ENCODE data around the gene HS6ST2.

Gene HS6ST2

DNA sequence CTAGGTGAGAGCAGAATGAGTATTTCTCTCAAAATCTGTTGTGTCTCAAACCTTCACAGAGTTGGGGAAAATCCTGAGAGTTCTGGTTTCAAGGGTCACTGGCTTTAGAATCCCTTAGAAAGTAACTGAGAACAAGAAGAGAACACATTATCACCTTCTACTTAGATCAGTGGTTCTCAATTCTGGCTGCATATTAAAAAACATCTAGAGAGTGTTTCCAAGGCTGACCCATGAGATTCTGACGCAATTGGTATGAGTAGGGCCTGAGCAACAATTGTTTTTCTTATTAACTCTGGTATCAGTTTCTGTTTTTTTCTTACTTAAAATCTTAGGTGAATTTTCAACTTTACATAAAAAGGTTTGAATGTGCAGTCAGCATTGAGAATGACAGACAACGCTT, 212.8 kb downstream of the HS6ST2 start:
- Histone ChIP-seq H3K27me3 (ENCODE audit: control insufficient read depth, insufficient read depth, low read length) (no peaks in the 10 kb centered on the region), H3K9ac (ENCODE audit: low read length) (no peak overlapping the region), H3K9me3 (ENCODE audit: control insufficient read depth, low read length) (no peaks in the 10 kb centered on the region), H3K4me3 (ENCODE audit: low read length) (no peak overlapping the region), H3K36me3 (ENCODE audit: control insufficient read depth, insufficient read depth, low read length) (no peaks in the 10 kb centered on the region), H3K4me1 (ENCODE audit: control insufficient read depth, insufficient read depth, low read length) (no peaks in the 10 kb centered on the region)

DNA sequence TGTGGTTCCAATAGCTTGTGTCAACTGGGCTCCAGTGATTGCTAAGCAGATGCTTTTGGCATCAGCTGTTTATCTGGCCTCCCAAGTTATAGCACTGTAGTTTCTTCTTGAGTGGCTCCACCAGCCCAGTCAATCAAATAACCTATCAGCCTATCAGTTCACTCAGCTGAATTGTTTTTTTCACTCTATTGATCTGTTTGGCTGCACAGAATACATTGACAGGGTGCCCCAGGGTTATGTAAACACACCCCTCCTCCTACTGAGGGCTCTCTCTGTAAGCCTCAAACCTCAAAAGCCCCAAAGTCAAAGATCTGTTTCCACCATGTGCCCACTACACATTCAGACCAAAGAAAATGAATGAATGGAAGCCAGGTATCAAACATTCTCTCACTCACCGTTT, 214.0 kb downstream of the HS6ST2 start:
- Histone ChIP-seq H3K9ac (ENCODE audit: low read length) (no peak overlapping the region), H3K9me3 (ENCODE audit: control insufficient read depth, low read length) (no peaks in the 10 kb centered on the region), H3K36me3 (ENCODE audit: control insufficient read depth, insufficient read depth, low read length) (no peaks in the 10 kb centered on the region), H3K4me1 (ENCODE audit: control insufficient read depth, insufficient read depth, low read length) (no peaks in the 10 kb centered on the region), H3K4me3 (ENCODE audit: low read length) (no peak overlapping the region), H3K27me3 (ENCODE audit: control insufficient read depth, insufficient read depth, low read length) (no peaks in the 10 kb centered on the region)

- no peak overlapping the region for H3K4me3 ChIP-seq (ENCODE audit: low read length)
- H3K36me3 ChIP-seq (ENCODE audit: control insufficient read depth, insufficient read depth, low read length), result no peaks in the 10 kb centered on the region
- H3K9me3 ChIP-seq (ENCODE audit: control insufficient read depth, low read length), result no peaks in the 10 kb centered on the region
- H3K27me3 ChIP-seq (ENCODE audit: control insufficient read depth, insufficient read depth, low read length), result no peaks in the 10 kb centered on the region
- H3K4me1 ChIP-seq (ENCODE audit: control insufficient read depth, insufficient read depth, low read length), result no peaks in the 10 kb centered on the region
- H3K9ac ChIP-seq (ENCODE audit: low read length), result no peak overlapping the region
Measured at GRCh38 chrX:132743086-132743485, 215.3 kb downstream of the HS6ST2 start.

DNA sequence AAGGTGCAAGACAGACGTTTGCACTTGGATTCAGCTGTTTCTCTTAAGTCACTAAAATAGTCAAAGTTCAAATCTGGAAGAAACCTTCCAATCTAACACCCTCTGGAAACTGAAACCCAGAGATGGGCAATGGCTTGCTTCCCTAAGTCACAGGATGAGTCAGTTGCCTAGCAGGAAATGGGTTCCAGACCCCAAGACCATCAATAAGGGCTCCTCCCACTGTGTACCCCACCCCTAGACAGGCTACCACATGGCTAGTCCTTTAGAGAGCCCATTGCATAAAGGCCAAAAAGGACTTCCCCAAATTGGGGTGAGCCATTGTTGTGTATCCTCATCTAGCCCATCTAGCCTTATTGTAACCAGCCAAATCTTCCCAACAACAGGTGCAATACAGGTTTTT, 216.2 kb downstream of the HS6ST2 start:
- Histone ChIP-seq H3K4me3 (ENCODE audit: low read length) (no peak overlapping the region), H3K27me3 (ENCODE audit: control insufficient read depth, insufficient read depth, low read length) (no peaks in the 10 kb centered on the region), H3K4me1 (ENCODE audit: control insufficient read depth, insufficient read depth, low read length) (no peaks in the 10 kb centered on the region), H3K9ac (ENCODE audit: low read length) (no peak overlapping the region), H3K36me3 (ENCODE audit: control insufficient read depth, insufficient read depth, low read length) (no peaks in the 10 kb centered on the region), H3K9me3 (ENCODE audit: control insufficient read depth, low read length) (no peaks in the 10 kb centered on the region)

- Histone ChIP-seq H3K4me3 (ENCODE audit: low read length) (no peak overlapping the region), H3K9me3 (ENCODE audit: control insufficient read depth, low read length) (no peaks in the 10 kb centered on the region), H3K9ac (ENCODE audit: low read length) (no peak overlapping the region), H3K27me3 (ENCODE audit: control insufficient read depth, insufficient read depth, low read length) (no peaks in the 10 kb centered on the region), H3K36me3 (ENCODE audit: control insufficient read depth, insufficient read depth, low read length) (no peaks in the 10 kb centered on the region), H3K4me1 (ENCODE audit: control insufficient read depth, insufficient read depth, low read length) (no peaks in the 10 kb centered on the region)
Measured at GRCh38 chrX:132741689-132742088, 216.7 kb downstream of the HS6ST2 start.

- Histone ChIP-seq H3K4me3 (ENCODE audit: low read length) (no peak overlapping the region), H3K4me1 (ENCODE audit: control insufficient read depth, insufficient read depth, low read length) (no peaks in the 10 kb centered on the region), H3K9me3 (ENCODE audit: control insufficient read depth, low read length) (no peaks in the 10 kb centered on the region), H3K27me3 (ENCODE audit: control insufficient read depth, insufficient read depth, low read length) (no peaks in the 10 kb centered on the region), H3K36me3 (ENCODE audit: control insufficient read depth, insufficient read depth, low read length) (no peaks in the 10 kb centered on the region), H3K9ac (ENCODE audit: low read length) (no peak overlapping the region)
Measured at GRCh38 chrX:132740316-132741123, 217.9 kb downstream of the HS6ST2 start.

DNA sequence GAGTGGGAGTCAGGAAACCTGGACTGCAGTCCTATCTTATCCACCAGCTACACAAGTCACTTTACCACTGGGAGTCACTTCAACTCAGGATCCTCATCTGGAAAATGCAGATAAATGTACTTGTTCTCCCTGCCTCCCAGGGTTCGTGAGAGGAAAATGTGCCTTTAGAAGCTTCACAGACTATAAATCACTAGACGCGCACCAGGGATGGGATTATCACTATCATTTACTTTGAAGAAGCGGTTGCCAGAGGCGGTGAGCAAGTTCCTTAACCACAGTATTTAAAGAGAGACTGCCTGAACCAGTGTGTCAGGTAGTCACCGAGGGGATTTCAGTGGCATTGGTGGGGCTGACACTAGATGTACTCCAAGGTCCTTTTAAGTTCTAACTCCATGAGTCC, 219.5 kb downstream of the HS6ST2 start:
- H3K36me3 ChIP-seq (ENCODE audit: control insufficient read depth, insufficient read depth, low read length), result no peaks in the 10 kb centered on the region
- no peaks in the 10 kb centered on the region for H3K27me3 ChIP-seq (ENCODE audit: control insufficient read depth, insufficient read depth, low read length)
- no peak overlapping the region for H3K9ac ChIP-seq (ENCODE audit: low read length)
- no peaks in the 10 kb centered on the region for H3K4me1 ChIP-seq (ENCODE audit: control insufficient read depth, insufficient read depth, low read length)
- H3K4me3 ChIP-seq (ENCODE audit: low read length), result no peak overlapping the region
- no peaks in the 10 kb centered on the region for H3K9me3 ChIP-seq (ENCODE audit: control insufficient read depth, low read length)

- H3K9ac ChIP-seq (ENCODE audit: low read length), result no peak overlapping the region
- no peaks in the 10 kb centered on the region for H3K4me1 ChIP-seq (ENCODE audit: control insufficient read depth, insufficient read depth, low read length)
- no peaks in the 10 kb centered on the region for H3K36me3 ChIP-seq (ENCODE audit: control insufficient read depth, insufficient read depth, low read length)
- H3K27me3 ChIP-seq (ENCODE audit: control insufficient read depth, insufficient read depth, low read length), result no peaks in the 10 kb centered on the region
- no peak overlapping the region for H3K4me3 ChIP-seq (ENCODE audit: low read length)
- no peaks in the 10 kb centered on the region for H3K9me3 ChIP-seq (ENCODE audit: control insufficient read depth, low read length)
Measured at GRCh38 chrX:132737743-132738142, 220.7 kb downstream of the HS6ST2 start.

DNA sequence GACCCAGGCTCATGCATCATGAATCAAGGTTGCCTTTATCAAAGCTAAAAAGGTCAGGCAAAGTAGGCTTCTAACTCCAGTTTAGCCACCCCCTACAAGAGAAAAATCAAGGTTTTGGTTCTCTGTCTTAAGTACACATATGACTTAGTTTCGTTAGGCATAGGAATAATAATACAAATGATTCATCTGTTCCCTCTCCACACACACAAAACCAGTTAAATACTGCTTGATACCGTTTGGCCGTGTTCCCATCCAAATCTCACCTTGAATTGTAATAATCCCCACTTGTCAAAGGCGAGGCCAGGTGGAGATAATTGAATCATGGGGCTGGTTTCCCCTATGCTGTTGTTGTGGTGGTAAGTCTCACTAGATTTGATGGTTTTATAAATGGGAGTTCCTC, 226.2 kb downstream of the HS6ST2 start:
- Histone ChIP-seq H3K4me1 (ENCODE audit: control insufficient read depth, insufficient read depth, low read length) (no peaks in the 10 kb centered on the region), H3K4me3 (ENCODE audit: low read length) (no peak overlapping the region), H3K36me3 (ENCODE audit: control insufficient read depth, insufficient read depth, low read length) (no peaks in the 10 kb centered on the region), H3K9ac (ENCODE audit: low read length) (no peak overlapping the region), H3K9me3 (ENCODE audit: control insufficient read depth, low read length) (no peaks in the 10 kb centered on the region), H3K27me3 (ENCODE audit: control insufficient read depth, insufficient read depth, low read length) (no peaks in the 10 kb centered on the region)

- H3K9me3 ChIP-seq (ENCODE audit: control insufficient read depth, low read length), result no peaks in the 10 kb centered on the region
- no peaks in the 10 kb centered on the region for H3K27me3 ChIP-seq (ENCODE audit: control insufficient read depth, insufficient read depth, low read length)
- no peaks in the 10 kb centered on the region for H3K36me3 ChIP-seq (ENCODE audit: control insufficient read depth, insufficient read depth, low read length)
- no peaks in the 10 kb centered on the region for H3K4me1 ChIP-seq (ENCODE audit: control insufficient read depth, insufficient read depth, low read length)
- H3K9ac ChIP-seq (ENCODE audit: low read length), result no peak overlapping the region
- H3K4me3 ChIP-seq (ENCODE audit: low read length), result no peak overlapping the region
Measured at GRCh38 chrX:132730726-132731125, 227.7 kb downstream of the HS6ST2 start.

DNA sequence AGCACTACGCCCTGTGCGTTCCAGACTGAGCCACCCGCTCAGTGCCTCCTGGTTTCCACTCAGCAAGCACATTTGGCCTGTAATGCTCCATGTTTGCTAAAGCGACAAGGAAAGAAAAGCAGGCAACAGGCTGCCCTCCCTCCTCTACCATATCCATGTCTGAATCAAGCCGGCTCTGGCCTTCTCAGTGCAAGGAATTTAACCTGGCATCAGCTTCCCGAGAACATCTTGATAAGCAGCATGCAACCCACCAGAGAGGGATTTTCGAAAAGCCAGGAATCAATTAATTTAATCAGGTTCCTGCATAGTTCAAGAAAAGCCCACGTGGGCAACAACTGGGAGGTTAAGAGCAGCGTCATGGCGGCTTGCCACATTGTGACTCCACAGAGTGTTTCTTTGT, 228.2 kb downstream of the HS6ST2 start:
- no peak overlapping the region for H3K9ac ChIP-seq (ENCODE audit: low read length)
- no peaks in the 10 kb centered on the region for H3K9me3 ChIP-seq (ENCODE audit: control insufficient read depth, low read length)
- no peaks in the 10 kb centered on the region for H3K27me3 ChIP-seq (ENCODE audit: control insufficient read depth, insufficient read depth, low read length)
- no peaks in the 10 kb centered on the region for H3K36me3 ChIP-seq (ENCODE audit: control insufficient read depth, insufficient read depth, low read length)
- no peaks in the 10 kb centered on the region for H3K4me1 ChIP-seq (ENCODE audit: control insufficient read depth, insufficient read depth, low read length)
- H3K4me3 ChIP-seq (ENCODE audit: low read length), result no peak overlapping the region

DNA sequence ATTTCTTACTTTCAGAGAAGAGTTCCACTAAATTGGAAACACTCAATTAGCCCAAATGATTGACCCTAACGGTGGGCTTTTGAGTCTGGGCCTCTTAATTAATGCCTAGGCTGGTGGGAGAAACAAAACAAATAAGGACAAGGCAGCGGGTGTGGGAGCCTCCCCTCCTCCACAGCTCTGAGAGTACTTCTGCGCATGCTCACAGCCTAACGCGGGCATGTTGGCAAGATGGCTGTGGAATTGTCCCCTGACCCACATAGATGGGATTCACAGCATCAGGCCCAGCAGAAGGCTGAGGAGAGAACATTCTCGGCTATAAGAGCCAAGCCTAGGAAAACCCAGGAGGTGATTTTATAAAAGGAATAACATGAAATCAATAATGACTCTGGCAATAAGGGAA, 230.1 kb downstream of the HS6ST2 start:
- no peak overlapping the region for H3K4me3 ChIP-seq (ENCODE audit: low read length)
- H3K9me3 ChIP-seq (ENCODE audit: control insufficient read depth, low read length), result no peaks in the 10 kb centered on the region
- H3K4me1 ChIP-seq (ENCODE audit: control insufficient read depth, insufficient read depth, low read length), result no peaks in the 10 kb centered on the region
- no peak overlapping the region for H3K9ac ChIP-seq (ENCODE audit: low read length)
- no peaks in the 10 kb centered on the region for H3K27me3 ChIP-seq (ENCODE audit: control insufficient read depth, insufficient read depth, low read length)
- H3K36me3 ChIP-seq (ENCODE audit: control insufficient read depth, insufficient read depth, low read length), result no peaks in the 10 kb centered on the region

Data from mucosa of stomach (tissue), 1 donor.